DLD1 (cell line): ENCODE results near the gene ANXA3.

ENCODE experiments used
- in situ Hi-C: cut with HindIII; loops from 2 replicates; pipeline ENCODE4 v1.10.0; 2017; ENCODE audit warnings: low sequenced_read_pairs

The ANXA3 gene

GRCh38 chr4:78634011-78634664 is 82.6 kb downstream of the ANXA3 start:
- in situ Hi-C loops, result no loop called here

- in situ Hi-C loops, result no loop called here
Observed at GRCh38 chr4:78638337-78639172, 87.0 kb downstream of the ANXA3 start.

GRCh38 chr4:78640714-78641113 is 89.1 kb downstream of the ANXA3 start:
- in situ Hi-C loops, result no loop called here

DNA sequence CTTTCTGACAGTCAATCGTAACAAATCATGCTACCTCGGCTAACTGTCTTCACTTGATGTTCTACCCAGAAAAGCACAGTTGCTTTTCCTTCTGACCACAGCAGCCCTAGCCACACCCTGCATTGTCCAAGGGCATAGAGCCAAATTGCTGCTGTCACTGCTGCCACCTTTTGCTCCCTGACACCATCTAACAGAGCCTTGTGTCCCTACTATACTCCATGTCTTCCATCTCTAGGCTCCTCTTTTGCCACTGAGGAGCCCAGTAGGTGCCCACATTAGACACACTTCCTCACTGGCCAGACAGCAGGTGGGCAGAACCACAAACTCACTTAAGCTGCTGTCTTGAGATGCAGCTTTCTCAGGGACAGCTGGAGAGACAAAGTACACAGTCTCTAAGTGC is 91.4 kb downstream of the ANXA3 start:
- in situ Hi-C loops, result no loop called here

GRCh38 chr4:78644063-78644691 is 92.6 kb downstream of the ANXA3 start:
- in situ Hi-C loops, result no loop called here

GRCh38 chr4:78644744-78645330 is 93.3 kb downstream of the ANXA3 start:
- in situ Hi-C loops, result no loop called here

DNA sequence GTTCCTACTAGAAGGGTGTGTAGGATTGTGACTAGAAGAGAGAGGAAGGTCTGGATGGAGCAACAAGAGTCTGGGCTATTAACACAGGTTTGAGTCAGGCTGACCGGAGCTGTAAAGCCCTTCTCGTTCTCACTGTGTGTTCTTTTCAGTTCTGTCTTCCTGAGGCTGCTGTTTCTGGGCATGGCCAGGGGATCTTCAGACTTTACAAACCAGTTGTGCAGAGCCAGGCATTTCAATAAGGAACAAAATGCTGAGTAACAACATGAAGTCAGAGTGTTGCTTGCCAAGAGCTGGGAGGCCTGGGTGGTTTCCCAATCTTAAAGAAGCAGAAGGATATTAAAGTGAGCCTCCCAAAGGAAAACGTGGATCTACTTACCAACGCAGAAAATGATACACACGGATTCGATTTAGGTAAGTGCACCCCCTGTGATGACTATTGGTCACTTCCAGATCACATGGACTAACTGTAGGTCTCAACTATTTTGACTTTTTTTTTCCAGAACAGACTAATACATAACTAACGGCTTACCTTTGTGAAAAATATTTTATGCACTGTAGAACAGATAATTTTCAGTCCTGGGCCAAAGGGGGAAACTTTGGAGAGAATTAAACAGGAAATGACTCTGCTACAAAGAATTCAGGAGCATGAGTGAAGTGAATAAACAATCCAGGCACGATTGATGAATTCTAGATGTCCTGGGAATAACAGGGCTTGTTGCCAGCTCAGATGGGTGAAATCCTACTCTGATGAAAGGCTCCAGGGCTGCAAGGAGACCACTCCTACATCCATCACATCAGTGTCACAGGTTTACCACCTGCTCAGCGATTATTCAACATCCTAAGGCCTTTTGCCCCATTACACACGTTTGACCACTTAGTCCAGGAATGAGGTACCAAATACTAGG is 94.5 kb downstream of the ANXA3 start:
- in situ Hi-C loops, result no loop called here

- in situ Hi-C loops, result no loop called here
Observed at GRCh38 chr4:78647272-78647671, 95.7 kb downstream of the ANXA3 start.

GRCh38 chr4:78648640-78649363 is 97.2 kb downstream of the ANXA3 start:
- in situ Hi-C loops, result no loop called here

GRCh38 chr4:78650106-78651024 is 98.8 kb downstream of the ANXA3 start:
- in situ Hi-C loops, result no loop called here

- in situ Hi-C loops, result no loop called here
Observed at GRCh38 chr4:78651250-78651860, 99.8 kb downstream of the ANXA3 start.

GRCh38 chr4:78652282-78652876 is 100.8 kb downstream of the ANXA3 start:
- in situ Hi-C loops, result no loop called here

GRCh38 chr4:78653655-78654054 is 102.1 kb downstream of the ANXA3 start:
- in situ Hi-C loops, result no loop called here

GRCh38 chr4:78654807-78655206 is 103.2 kb downstream of the ANXA3 start:
- in situ Hi-C loops, result loop anchor here (5.0 kb wide), 1 partner anchor 87 kb away; no protein-coding TSS in a partner anchor

DNA sequence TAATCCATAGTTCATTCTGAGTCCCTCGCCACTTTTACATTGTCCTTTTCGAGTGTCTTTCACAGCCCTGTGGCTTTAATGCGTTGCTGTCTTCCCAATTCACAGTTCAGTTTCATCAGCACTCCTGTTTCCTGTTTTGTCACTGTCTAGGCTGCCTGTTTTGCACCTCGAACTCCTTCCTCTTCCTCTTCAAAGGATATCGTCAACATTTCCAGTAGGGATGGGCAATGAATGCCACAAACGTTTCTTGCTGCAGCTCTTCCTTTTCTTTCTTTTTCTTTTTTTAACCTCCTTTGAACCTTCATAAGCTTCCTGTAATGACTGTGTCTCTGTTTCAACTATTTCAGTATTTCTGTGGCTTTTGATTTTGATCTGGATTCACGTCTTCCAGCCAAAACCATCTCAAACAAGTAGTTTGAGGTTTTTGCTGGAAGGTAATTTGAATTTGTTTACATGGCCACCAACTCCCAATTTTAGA is 105.4 kb downstream of the ANXA3 start:
- in situ Hi-C loops, result loop anchor here (5.0 kb wide), 1 partner anchor 85 kb away; no protein-coding TSS in a partner anchor

DNA sequence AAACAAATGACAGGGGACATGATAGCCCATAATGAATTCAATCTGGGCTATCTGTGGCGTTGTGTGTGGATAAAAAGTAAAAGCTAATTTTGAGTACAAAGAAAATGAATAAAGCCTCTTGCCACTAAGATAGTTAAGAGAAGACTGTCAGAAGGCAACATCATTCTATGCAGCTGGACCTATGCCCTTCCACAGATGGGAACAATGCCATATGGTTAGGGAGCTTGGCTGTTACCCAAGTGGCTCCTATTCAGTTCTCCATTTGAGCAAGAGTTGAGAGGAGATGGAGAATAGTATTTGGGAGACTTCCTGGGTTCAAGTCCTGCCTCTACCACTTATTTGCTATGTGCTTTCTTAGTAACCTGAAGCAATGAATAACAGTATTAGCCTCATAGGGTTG is 107.7 kb downstream of the ANXA3 start:
- in situ Hi-C loops, result loop anchor here (5.0 kb wide), 1 partner anchor 83 kb away; no protein-coding TSS in a partner anchor

GRCh38 chr4:78659665-78660064 is 108.1 kb downstream of the ANXA3 start:
- in situ Hi-C loops, result loop anchor here (5.0 kb wide), 1 partner anchor 83 kb away; no protein-coding TSS in a partner anchor
